ENCODE measurements around the gene EDIL3.

- TF ChIP-seq CTCF (IDR thresholded peaks at IDR 0.05) (no peak), EP300 (IDR thresholded peaks at IDR 0.05) (no peak), POLR2A (IDR thresholded peaks at IDR 0.05) (no peak)
Observed at GRCh38 chr5:84382363-84383295, 2.1 kb downstream of the EDIL3 start.

All from suprapubic skin (tissue), 3 donors.